T-helper 2 cell treated with Interferon-gamma antibody and Interleukin-4, amounts not matched to agents 100 ng/mL and 5 ng/mL, for 36 hours (primary cell): ENCODE data around the gene FLOT1. TPM values are rescaled to one million over a fixed set of nuclear protein-coding genes. Genes with fewer than 3 reads are reported as not detected.
"Not testable (repeated sequence)": the region's sequence is repeated elsewhere in the genome, so short reads cannot be mapped to it uniquely, and the experiment has no call there.

Experiments
- intact Hi-C: fragments of 100-400 bp; cut with micrococcal nuclease; formaldehyde crosslinking; loops from one replicate; pipeline ENCODE4 v1.15.1; 2023
- total RNA-seq: library from RNA; stranded (reverse); gene quantifications from 2 replicates; pipeline ENCODE4 v1.2.3, GENCODE V29; 2022

FLOT1 gene
- total RNA-seq, 1 donor from 2014 or later = 126 TPM

GRCh38 chr6:30767944-30768301 lies 25.4 kb upstream of the FLOT1 start:
- intact Hi-C loops = loop anchor here (2.0 kb wide), 1 partner anchor 47 kb away; no protein-coding TSS in a partner anchor

DNA sequence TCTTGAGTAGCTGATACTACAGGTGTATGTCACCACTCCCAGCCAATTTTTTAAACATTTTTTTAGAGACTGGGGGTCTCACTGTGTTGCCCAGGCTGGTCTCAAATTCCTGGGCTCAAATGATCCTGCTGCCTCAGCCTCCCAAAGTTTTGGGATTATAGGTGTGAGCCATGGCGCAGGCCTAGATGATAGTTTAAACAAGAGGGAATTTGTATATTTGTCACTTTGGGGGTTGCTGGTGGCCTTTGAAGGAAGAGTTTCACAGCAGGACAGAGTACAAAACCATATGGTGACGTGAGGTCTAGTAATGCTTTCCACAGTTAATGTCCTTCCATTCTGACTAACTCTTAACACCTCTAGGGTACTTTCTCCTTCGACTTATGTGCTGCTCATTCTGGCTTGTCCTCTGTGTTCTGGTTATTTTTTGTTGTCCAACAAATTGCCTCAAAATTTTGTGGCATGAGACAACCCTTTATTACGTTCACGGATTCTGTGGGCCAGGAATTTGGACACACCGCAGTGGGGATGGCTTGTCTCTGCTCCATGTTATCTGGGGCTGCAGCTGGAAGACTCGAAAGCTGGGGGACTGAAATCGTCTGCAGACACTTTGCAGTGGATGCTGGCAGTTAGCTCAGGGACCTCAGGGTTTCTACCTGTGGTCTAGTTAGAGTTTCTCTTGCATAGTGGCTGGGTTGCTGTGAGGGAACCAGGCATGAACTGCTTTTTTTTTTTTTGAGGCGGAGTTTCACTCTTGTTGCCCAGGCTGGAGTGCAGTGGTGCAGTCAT lies 24.9 kb upstream of the FLOT1 start:
- intact Hi-C loops = no loop called here

- intact Hi-C loops = no loop called here
Measured at GRCh38 chr6:30766461-30767157, 24.1 kb upstream of the FLOT1 start.

DNA sequence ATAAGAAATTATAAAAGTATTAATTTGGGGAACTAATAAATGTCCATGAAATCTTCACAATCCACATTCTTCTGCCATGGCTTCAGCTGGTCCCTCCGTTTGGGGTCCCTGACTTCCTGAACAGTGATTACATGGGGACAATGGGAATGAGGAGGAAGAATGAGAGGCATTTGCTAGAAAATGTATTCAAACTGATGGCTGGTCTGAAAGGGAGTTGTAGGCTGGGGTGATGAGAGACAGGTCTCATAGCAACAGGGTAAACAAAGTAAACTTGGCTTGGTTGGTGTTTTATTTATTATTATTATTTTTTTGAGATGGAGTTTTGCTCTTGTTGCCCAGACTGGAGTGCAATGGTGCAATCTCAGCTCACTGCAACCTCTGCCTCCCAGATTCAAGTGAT lies 23.0 kb upstream of the FLOT1 start:
- intact Hi-C loops = not testable (repeated sequence)

DNA sequence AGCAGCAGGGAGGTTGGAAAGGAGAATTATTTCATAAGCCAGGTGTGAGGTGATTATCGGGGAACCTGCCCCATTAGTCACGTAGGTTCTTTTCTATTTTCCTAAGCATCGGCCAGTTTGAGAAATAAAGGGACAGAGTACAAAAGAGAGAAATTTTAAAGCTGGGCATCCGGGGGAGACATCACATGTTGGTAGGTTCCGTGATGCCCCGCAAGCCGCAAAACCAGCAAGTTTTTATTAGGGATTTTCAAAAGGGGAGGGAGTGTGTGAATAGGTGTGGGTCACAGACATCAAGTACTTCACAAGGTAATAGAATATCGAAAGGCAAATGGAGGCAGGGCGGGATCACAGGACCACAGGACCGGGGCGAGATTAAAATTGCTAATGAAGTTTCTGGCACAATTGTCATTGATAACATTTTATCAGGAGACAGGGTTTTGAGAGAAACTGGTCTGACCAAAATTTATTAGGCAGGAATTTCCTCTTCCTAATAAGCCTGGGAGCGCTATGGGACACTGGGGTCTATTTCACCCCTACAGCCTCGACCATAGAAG lies 22.1 kb upstream of the FLOT1 start:
- intact Hi-C loops = not testable (repeated sequence)

GRCh38 chr6:30763618-30764489 lies 21.4 kb upstream of the FLOT1 start:
- intact Hi-C loops = no loop called here

- intact Hi-C loops = no loop called here
Measured at GRCh38 chr6:30763155-30763617, 20.7 kb upstream of the FLOT1 start.

DNA sequence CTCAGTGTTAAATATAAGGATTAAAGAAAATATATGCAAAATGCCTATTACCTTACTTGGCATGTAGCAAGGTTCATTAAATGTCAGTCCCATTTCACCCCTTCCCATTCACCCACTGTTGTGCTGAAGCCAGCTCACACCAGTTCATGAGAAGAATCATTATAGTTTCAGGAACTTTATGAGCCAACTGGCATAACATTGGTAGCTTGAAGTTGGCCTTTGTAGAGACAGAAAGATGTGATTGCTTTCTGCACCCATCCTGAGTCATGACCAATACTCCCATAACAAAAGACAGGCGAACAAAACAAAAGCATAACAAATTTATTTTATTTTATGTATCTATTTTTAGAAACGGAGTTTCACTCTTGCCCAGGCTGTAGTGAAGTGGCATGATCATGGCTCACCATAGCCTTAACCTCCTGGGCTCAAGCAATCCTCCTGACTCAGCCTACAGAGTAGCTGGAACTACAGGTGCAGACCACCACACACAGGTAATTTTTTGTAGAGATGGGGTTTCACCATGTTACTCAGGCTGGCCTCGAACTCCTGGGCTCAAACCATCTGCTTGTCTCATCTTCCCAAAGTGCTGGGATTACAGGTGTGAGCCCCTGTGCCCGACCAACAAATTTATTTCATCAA lies 19.4 kb upstream of the FLOT1 start:
- intact Hi-C loops = no loop called here

DNA sequence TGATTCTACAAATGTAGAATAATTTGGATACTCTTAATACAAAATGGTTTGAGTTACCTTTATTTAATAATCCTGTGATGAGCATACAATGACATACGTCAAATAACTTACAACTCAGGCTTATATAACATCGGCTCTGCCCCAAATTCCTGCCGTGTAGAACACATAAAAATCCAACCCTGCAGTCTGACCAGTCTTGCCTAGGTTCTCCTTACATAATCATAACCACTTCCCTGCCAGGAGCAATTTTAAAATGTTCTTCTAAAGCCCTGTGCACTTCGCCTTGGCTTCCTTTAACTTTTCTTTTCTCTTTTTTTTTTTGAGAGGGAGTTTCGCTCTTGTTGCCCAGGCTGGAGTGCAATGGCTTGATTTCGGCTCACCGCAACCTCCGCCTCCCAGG lies 18.1 kb upstream of the FLOT1 start:
- intact Hi-C loops = no loop called here

DNA sequence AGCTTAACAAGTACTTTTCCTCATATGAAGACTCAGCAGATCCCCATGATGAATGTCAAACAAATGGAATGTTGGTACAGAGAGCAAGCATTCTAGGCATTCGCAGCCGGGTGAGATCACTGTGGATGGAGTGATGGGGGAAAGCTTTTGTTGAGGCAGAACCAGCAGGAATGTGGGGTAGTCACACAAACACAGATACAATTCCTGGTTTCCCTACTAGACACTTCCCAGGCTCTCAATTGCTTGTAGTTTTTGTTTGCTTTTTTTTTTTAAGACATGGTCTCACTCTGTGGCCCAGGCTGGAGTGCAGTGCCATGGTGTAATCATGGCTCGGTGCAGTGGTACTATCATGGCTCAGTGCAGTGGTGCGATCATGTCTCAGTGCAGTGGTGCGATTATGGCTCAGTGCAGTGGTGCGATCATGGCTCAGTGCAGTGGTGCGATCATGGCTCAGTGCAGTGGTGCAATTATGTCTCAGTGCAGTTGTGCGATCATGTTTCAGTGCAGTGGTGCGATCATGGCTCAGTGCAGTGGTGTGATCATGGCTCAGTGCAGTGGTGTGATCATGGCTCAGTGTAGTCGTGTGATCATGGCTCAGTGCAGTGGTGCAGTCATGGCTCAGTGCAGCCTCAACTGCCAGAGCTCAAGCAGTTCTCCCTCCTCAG lies 17.2 kb upstream of the FLOT1 start:
- intact Hi-C loops = no loop called here

DNA sequence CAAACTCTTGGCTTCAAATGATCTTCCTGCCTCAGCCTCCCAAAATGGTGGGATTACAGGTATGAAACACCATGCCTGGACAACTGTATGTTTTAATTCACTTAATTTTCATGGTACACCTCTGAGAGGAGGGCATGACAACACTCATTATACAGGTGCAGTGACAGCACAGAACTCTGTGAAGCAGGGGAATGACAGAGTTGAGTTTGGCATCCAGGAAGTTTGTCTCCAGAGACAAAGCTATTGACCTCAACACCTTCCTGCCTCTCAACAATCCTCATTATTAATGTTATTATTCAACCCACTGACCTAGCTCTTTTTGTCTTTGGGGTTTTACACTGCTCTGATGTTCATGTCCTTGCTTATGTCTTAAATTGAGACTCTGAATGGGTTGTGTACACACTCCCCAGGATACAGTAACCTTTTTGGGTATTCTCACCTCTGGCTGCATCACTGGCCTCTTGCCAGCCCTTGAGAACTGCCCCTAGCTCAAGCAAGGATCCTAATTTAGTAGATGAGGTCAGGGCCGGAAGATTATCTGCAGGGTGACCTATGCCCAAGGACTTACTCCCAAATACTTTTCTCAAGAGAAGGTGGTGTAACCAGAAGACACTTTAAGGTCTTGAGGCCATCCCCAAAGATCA lies 14.9 kb upstream of the FLOT1 start:
- intact Hi-C loops = no loop called here

DNA sequence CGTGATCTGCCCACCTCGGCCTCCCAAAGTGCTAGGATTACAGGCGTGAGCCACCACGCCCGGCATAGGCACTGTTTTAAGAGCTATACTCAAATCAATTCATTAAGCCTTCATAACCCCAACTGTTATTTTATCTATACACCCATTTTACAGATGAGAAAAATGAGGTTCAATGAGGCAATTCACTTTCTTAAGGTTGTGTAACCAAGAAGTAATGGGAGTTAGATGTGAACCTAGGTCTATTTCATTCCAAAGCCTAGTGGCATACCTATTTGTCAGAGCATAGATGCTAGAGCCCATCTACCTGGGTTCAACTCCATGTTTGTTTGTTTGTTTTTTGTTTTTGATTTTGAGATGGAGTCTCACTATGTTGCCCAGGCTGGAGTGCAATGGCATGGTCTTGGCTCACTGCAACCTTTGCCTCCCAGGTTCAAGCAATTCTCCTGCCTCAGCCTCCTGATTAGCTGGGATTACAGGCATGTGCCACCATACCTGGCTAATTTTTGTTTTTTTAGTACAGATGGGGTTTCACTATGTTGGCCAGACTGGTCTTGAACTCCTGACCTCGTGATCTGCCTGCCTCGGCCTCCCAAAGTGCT lies 14.0 kb upstream of the FLOT1 start:
- intact Hi-C loops = not testable (repeated sequence)

- intact Hi-C loops = no loop called here
Measured at GRCh38 chr6:30754631-30755030, 12.1 kb upstream of the FLOT1 start.

DNA sequence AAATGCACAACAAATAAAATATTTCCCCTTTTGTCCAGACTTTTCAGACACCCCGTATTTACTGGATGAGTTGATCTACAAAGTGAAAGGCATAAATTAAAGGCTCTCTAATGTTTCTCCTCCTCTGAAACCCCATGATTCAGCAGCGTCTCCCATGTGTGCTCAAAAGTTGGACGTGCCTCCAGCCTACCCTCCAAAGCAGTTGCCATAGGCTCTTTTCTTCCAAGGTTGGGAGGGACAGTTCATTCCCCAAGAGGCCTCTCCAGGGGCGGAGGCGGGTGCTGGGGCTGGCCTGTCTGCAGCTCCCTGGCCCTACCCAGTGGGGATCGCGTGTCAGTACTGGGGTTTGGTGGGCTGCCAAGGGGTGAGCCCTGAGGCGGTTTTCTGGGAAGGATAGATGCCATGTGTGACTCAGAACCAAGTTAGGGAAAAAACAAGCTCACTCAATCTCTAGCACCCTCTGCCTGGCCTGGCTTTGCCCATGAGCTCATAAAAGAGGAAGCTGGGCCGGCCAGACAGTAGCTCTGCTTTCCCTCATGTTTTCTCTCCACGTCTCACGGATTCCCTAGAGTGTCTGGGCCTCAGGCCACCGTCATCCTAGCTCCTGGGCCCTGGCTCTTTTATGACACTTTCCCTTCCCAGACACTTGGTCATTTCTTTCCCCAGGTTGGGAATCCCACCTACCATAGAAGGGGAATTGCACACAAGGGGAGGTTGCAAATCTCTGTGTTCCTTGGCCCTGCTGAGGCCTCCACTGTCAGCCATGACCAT lies 9.9 kb upstream of the FLOT1 start:
- intact Hi-C loops = no loop called here

- intact Hi-C loops = no loop called here
Measured at GRCh38 chr6:30750379-30750668, 7.8 kb upstream of the FLOT1 start.

GRCh38 chr6:30749554-30750378 lies 7.3 kb upstream of the FLOT1 start:
- intact Hi-C loops = no loop called here

- intact Hi-C loops = no loop called here
Measured at GRCh38 chr6:30748851-30749540, 6.5 kb upstream of the FLOT1 start.
